Kidney (tissue), 14 donors: ENCODE results near the gene ACVR1B. TPM values are rescaled to one million over a fixed set of nuclear protein-coding genes. Genes with fewer than 3 reads are reported as not detected.

ENCODE experiments used
- DNase-seq, 5 donors: peaks; one replicate each; pipeline ENCODE4 v3.0.0-alpha.2; 2013 to 2020
- FAIRE-seq: peaks from 2 replicates; lab custom pipeline; 2012; peaks lifted over from hg19 to GRCh38; lab: Jason Lieb, UNC
- H3K27ac ChIP-seq, 2 donors: one replicate each; pipeline ENCODE4 v1.7.0; 2013; ENCODE audit warnings: low read depth in 2 of 2, low read length in 2 of 2, inconsistent platforms in 1 of 2
- H3K27me3 ChIP-seq: one replicate; pipeline ENCODE4 v1.7.1; 2013; ENCODE audit warnings: low read length, inconsistent platforms; ENCODE audit not compliant: control insufficient read depth, insufficient read depth
- H3K36me3 ChIP-seq, 3 donors: one replicate each; pipeline versions ENCODE4 v1.7.0 to v1.7.1; 2013; ENCODE audit warnings: low read length in 3 of 3, control low read depth in 1 of 3, inconsistent platforms in 1 of 3; ENCODE audit not compliant: insufficient read depth in 3 of 3, control insufficient read depth in 2 of 3
- H3K4me1 ChIP-seq, 3 donors: one replicate each; pipeline versions ENCODE4 v1.7.0 to v1.7.1; 2013; ENCODE audit warnings: low read length in 3 of 3, inconsistent platforms in 1 of 3, low read depth in 1 of 3; ENCODE audit not compliant: control insufficient read depth in 2 of 3, insufficient read depth in 2 of 3
- H3K4me3 ChIP-seq, 3 donors: one replicate each; pipeline versions ENCODE4 v1.7.0 to v1.8.1; 2013; ENCODE audit warnings: low read length in 3 of 3, control low read depth in 1 of 3, inconsistent platforms in 1 of 3
- H3K9ac ChIP-seq, 3 donors: one replicate each; pipeline versions ENCODE4 v1.7.0 to v1.7.1; 2013; ENCODE audit warnings: low read length in 3 of 3, control low read depth in 1 of 3, inconsistent platforms in 1 of 3
- H3K9me3 ChIP-seq, 3 donors: one replicate each; pipeline versions ENCODE4 v1.7.0 to v1.7.1; 2013; ENCODE audit warnings: low read length in 3 of 3, control low read depth in 1 of 3, inconsistent platforms in 1 of 3; ENCODE audit not compliant: control insufficient read depth in 2 of 3, insufficient read depth in 1 of 3
- CTCF ChIP-seq: IDR thresholded peaks from 3 replicates; pipeline ENCODE4 v1.5.1; 2012; ENCODE audit warnings: mild to moderate bottlenecking, moderate library complexity, borderline replicate concordance; ENCODE audit not compliant: insufficient read depth; ENCODE audit errors: extremely low read depth
- intact Hi-C: fragments of 100-400 bp; cut with DNase I; formaldehyde crosslinking; loops from one replicate; pipeline ENCODE4 v1.11.1; 2022
- polyA plus RNA-seq: library from polyadenylated mRNA; stranded (reverse); fragments of 350-450 nt; fragmentation: Illumina TruSeq; extraction: RNeasy Lipid Tissue Mini Kit (QIAGEN cat#74804); gene quantifications from one replicate; pipeline ENCODE4 v1.2.3, GENCODE V29; 2014; ENCODE audit warnings: low read depth, low replicate concordance; ENCODE audit not compliant: insufficient read depth
- total RNA-seq: library from RNA; stranded (reverse); fragmentation: NEBNext Ultra II Directional; extraction: Animal tissue kit (Norgen Biotek cat#: 25700); gene quantifications from one replicate; pipeline ENCODE4 v1.2.1, GENCODE V29; 2021
- donor health status: control.
- donor health status: control.
- donor health status: control.
- donor health status: control.
- donor health status: control.
- donor health status: DM: yes; HTN: yes; CAD: no.
- donor health status: Normal renal cell carcinoma (clear cell type).

ACVR1B gene
- total and polyA plus RNA-seq, 2 donors from 2014 or later, result 30.6 to 95.5 TPM

- Histone ChIP-seq H3K27ac (peak overlapping the region in 1 of 2 donors; percentile 66), H3K9me3 (no peaks in the 10 kb centered on the region), H3K27me3 (no peaks in the 10 kb centered on the region), H3K9ac (no peak overlapping the region), H3K36me3 (peaks cover 0 to 2% (median 0%) of the 10 kb centered on the region in 3 donors), H3K4me1 (peaks cover 5 to 23% (median 10%) of the 10 kb centered on the region in 3 donors), H3K4me3 (peak overlapping the region in 2 of 3 donors; percentile 12 to 15)
- TF ChIP-seq CTCF, result no peak
- intact Hi-C loops, result no loop called here
- no peak for FAIRE-seq
- peak in 1 of 5 donors; percentile 44 for DNase-seq
These were observed 41.3 kb upstream of the ACVR1B start for GRCh38 chr12:51910168-51910567.

GRCh38 chr12:51910691-51911090 is 40.8 kb upstream of the ACVR1B start:
- Histone ChIP-seq H3K4me3 (peak overlapping the region in 1 of 3 donors; percentile 12), H3K27me3 (no peaks in the 10 kb centered on the region), H3K27ac (peak overlapping the region; percentile 63 to 66), H3K9me3 (no peaks in the 10 kb centered on the region), H3K9ac (peak overlapping the region in 1 of 3 donors; percentile 12), H3K4me1 (peaks cover 5 to 23% (median 10%) of the 10 kb centered on the region in 3 donors), H3K36me3 (peaks cover 0 to 2% (median 0%) of the 10 kb centered on the region in 3 donors)
- no peak for TF ChIP-seq CTCF
- DNase-seq (peak in 1 of 5 donors; percentile 38), FAIRE-seq (no peak)
- intact Hi-C loops, result no loop called here

GRCh38 chr12:51911307-51911706 is 40.2 kb upstream of the ACVR1B start:
- Histone ChIP-seq H3K36me3 (peaks cover 0 to 5% (median 0%) of the 10 kb centered on the region in 3 donors), H3K4me1 (peaks cover 3 to 21% (median 10%) of the 10 kb centered on the region in 3 donors), H3K27ac (peak overlapping the region; percentile 32 to 63), H3K4me3 (peak overlapping the region in 1 of 3 donors; percentile 41), H3K9me3 (no peaks in the 10 kb centered on the region), H3K27me3 (no peaks in the 10 kb centered on the region), H3K9ac (peak overlapping the region in 1 of 3 donors; percentile 12)
- intact Hi-C loops, result no loop called here
- DNase-seq (peak in 1 of 5 donors; percentile 25), FAIRE-seq (no peak)
- TF ChIP-seq CTCF, result no peak
